Pericardium fibroblast (primary cell): Measurements from ENCODE around the gene POU4F1. TPM values are rescaled to one million over a fixed set of nuclear protein-coding genes. Genes with fewer than 3 reads are reported as not detected.

ENCODE experiments used
- total RNA-seq: library from RNA; depleted of rRNA; stranded (reverse); fragments of >200 nt; gene quantifications from 2 replicates; pipeline ENCODE4 v1.2.3, GENCODE V29; 2015

The POU4F1 gene
- total RNA-seq: not detected in 2 replicates

GRCh38 chr13:78603240-78603957 is at the start of gene POU4F1:
POU4F1 (minus strand) TSS chr13:78603552; CDS start chr13:78603326, 226 bp downstream.

Other genes with a start within 250 kb of the POU4F1 start
- gene OBI1, start 55.6 kb upstream of the POU4F1 start, total RNA-seq: 6.0 and 6.4 TPM in 2 replicates